AG10803 (cell line): ENCODE results near the gene LMAN2.
A peak's percentile ranks its signal among the peaks of the same experiment; 100 is the strongest.

Experiments used
- DNase-seq: peaks from one replicate; pipeline ENCODE4 v3.0.0; 2010; ENCODE audit warnings: low read depth
- H3K4me3 ChIP-seq: 2 replicates; pipeline ENCODE4 v1.5.1; 2011; ENCODE audit warnings: mild to moderate bottlenecking, low read length, control low read depth
- CTCF ChIP-seq: conservative IDR thresholded peaks from 2 replicates; pipeline ENCODE4 v1.5.1; 2011; ENCODE audit warnings: mild to moderate bottlenecking, low read length, control low read depth, inconsistent platforms

The LMAN2 gene

GRCh38 chr5:177393206-177393765 lies 41.8 kb upstream of the LMAN2 start:
- TF ChIP-seq CTCF: no peak
- H3K4me3 ChIP-seq: no peak overlapping the region
- DNase-seq: no peak

GRCh38 chr5:177392765-177393164 lies 41.3 kb upstream of the LMAN2 start:
- DNase-seq: no peak
- no peak overlapping the region for H3K4me3 ChIP-seq
- TF ChIP-seq CTCF: no peak

GRCh38 chr5:177390363-177391300 lies 39.2 kb upstream of the LMAN2 start:
- peak; percentile 66 for DNase-seq
- peak; percentile 93 for TF ChIP-seq CTCF
- no peak overlapping the region for H3K4me3 ChIP-seq

GRCh38 chr5:177389241-177390169 lies 38.0 kb upstream of the LMAN2 start:
- 0 out of 2 replicates have a peak, but pooled peaks have one; percentile 1 for TF ChIP-seq CTCF
- peak; percentile 83 for DNase-seq
- H3K4me3 ChIP-seq: no peak overlapping the region

GRCh38 chr5:177388521-177389052 lies 37.1 kb upstream of the LMAN2 start:
- H3K4me3 ChIP-seq: no peak overlapping the region
- no peak for TF ChIP-seq CTCF
- DNase-seq: no peak

- H3K4me3 ChIP-seq: no peak overlapping the region
- no peak for DNase-seq
These were observed 35.9 kb upstream of the LMAN2 start for GRCh38 chr5:177387405-177387804.

More at GRCh38 chr5:177387405-177387804, 35.9 kb upstream of the LMAN2 start:
- TF ChIP-seq CTCF: no peak
